ENCODE results near the gene SOCS2.

SOCS2 gene

GRCh38 chr12:93577222-93577621 lies 4.7 kb downstream of the SOCS2 start:
- Histone ChIP-seq H3K27me3 (ENCODE audit: low read depth, low read length) (peaks cover 5% of the 10 kb centered on the region; the same call in 1 of the 2 replicates), H3K27ac (ENCODE audit: low read length) (no peak overlapping the region), H3K4me1 (ENCODE audit: low read length) (0 out of 2 replicates have a peak, but pooled peaks cover 2% of the 10 kb centered on the region), H3K36me3 (replicated peaks; ENCODE audit: low read depth, low read length) (peaks cover 12% of the 10 kb centered on the region), H3K4me3 (ENCODE audit: low read length) (no peak overlapping the region), H3K9ac (ENCODE audit: low read length) (no peak overlapping the region), H3K79me2 (ENCODE audit: low read length) (no peaks in the 10 kb centered on the region; the same call in 1 of the 2 replicates), H3K9me3 (ENCODE audit: insufficient read depth, low read length) (no peaks in the 10 kb centered on the region), H2AFZ (ENCODE audit: low read depth, low read length) (no peak overlapping the region), H4K20me1 (ENCODE audit: insufficient read depth, low read length) (no peaks in the 10 kb centered on the region), H3K4me2 (ENCODE audit: low read length) (no peak overlapping the region)
- no peak for TF ChIP-seq CTCF (IDR thresholded peaks at IDR 0.05; ENCODE audit: low read depth, low read length)
- TF ChIP-seq EZH2phosphoT487 (IDR thresholded peaks at IDR 0.05; ENCODE audit: low read depth), result no peak

GRCh38 chr12:93578221-93578620 lies 5.7 kb downstream of the SOCS2 start:
- no peaks in the 10 kb centered on the region for H3K9me3 ChIP-seq (ENCODE audit: insufficient read depth, low read length)
- H3K4me3 ChIP-seq (ENCODE audit: low read length), result no peak overlapping the region
- no peaks in the 10 kb centered on the region for H3K27me3 ChIP-seq (ENCODE audit: low read depth, low read length)
- H3K79me2 ChIP-seq (ENCODE audit: low read length), result no peaks in the 10 kb centered on the region
- H3K4me2 ChIP-seq (ENCODE audit: low read length), result no peak overlapping the region
- no peak for TF ChIP-seq EZH2phosphoT487 (IDR thresholded peaks at IDR 0.05; ENCODE audit: low read depth)
- TF ChIP-seq CTCF (IDR thresholded peaks at IDR 0.05; ENCODE audit: low read depth, low read length), result no peak
- H3K4me1 ChIP-seq (ENCODE audit: low read length), result no peaks in the 10 kb centered on the region
- no peak overlapping the region for H3K27ac ChIP-seq (ENCODE audit: low read length)
- peaks cover 7% of the 10 kb centered on the region for H3K36me3 ChIP-seq (replicated peaks; ENCODE audit: low read depth, low read length)
- H3K9ac ChIP-seq (ENCODE audit: low read length), result no peak overlapping the region
- H4K20me1 ChIP-seq (ENCODE audit: insufficient read depth, low read length), result no peaks in the 10 kb centered on the region
- no peak overlapping the region for H2AFZ ChIP-seq (ENCODE audit: low read depth, low read length)

- no peaks in the 10 kb centered on the region for H3K79me2 ChIP-seq (ENCODE audit: low read length)
- H3K27me3 ChIP-seq (ENCODE audit: low read depth, low read length), result no peaks in the 10 kb centered on the region
- H2AFZ ChIP-seq (ENCODE audit: low read depth, low read length), result no peak overlapping the region
- no peak for TF ChIP-seq CTCF (IDR thresholded peaks at IDR 0.05; ENCODE audit: low read depth, low read length)
- TF ChIP-seq EZH2phosphoT487 (IDR thresholded peaks at IDR 0.05; ENCODE audit: low read depth), result no peak
- H4K20me1 ChIP-seq (ENCODE audit: insufficient read depth, low read length), result no peaks in the 10 kb centered on the region
- H3K4me2 ChIP-seq (ENCODE audit: low read length), result no peak overlapping the region
- H3K9me3 ChIP-seq (ENCODE audit: insufficient read depth, low read length), result no peaks in the 10 kb centered on the region
- no peak overlapping the region for H3K4me3 ChIP-seq (ENCODE audit: low read length)
- H3K36me3 ChIP-seq (replicated peaks; ENCODE audit: low read depth, low read length), result peaks cover under 1% of the 10 kb centered on the region
- H3K4me1 ChIP-seq (ENCODE audit: low read length), result no peaks in the 10 kb centered on the region
- H3K9ac ChIP-seq (ENCODE audit: low read length), result no peak overlapping the region
- no peak overlapping the region for H3K27ac ChIP-seq (ENCODE audit: low read length)
These were observed 8.2 kb downstream of the SOCS2 start for GRCh38 chr12:93580682-93581081.

GRCh38 chr12:93581370-93581769 lies 8.9 kb downstream of the SOCS2 start:
- H2AFZ ChIP-seq (ENCODE audit: low read depth, low read length), result no peak overlapping the region
- no peaks in the 10 kb centered on the region for H3K9me3 ChIP-seq (ENCODE audit: insufficient read depth, low read length)
- no peak overlapping the region for H3K9ac ChIP-seq (ENCODE audit: low read length)
- no peaks in the 10 kb centered on the region for H3K4me1 ChIP-seq (ENCODE audit: low read length)
- H3K4me3 ChIP-seq (ENCODE audit: low read length), result no peak overlapping the region
- H4K20me1 ChIP-seq (ENCODE audit: insufficient read depth, low read length), result no peaks in the 10 kb centered on the region
- H3K27me3 ChIP-seq (ENCODE audit: low read depth, low read length), result no peaks in the 10 kb centered on the region
- no peaks in the 10 kb centered on the region for H3K79me2 ChIP-seq (ENCODE audit: low read length)
- no peaks in the 10 kb centered on the region for H3K36me3 ChIP-seq (replicated peaks; ENCODE audit: low read depth, low read length)
- no peak overlapping the region for H3K4me2 ChIP-seq (ENCODE audit: low read length)
- TF ChIP-seq CTCF (IDR thresholded peaks at IDR 0.05; ENCODE audit: low read depth, low read length) (no peak), EZH2phosphoT487 (IDR thresholded peaks at IDR 0.05; ENCODE audit: low read depth) (no peak)
- no peak overlapping the region for H3K27ac ChIP-seq (ENCODE audit: low read length)
